H9 (cell line): Measurements from ENCODE around the gene KCNN3. TPM values are rescaled to one million over a fixed set of nuclear protein-coding genes. Genes with fewer than 3 reads are reported as not detected.

ENCODE experiments used
- DNase-seq: peaks from one replicate; pipeline ENCODE4 v3.0.0-alpha.2; 2017
- H2AFZ ChIP-seq: one replicate; pipeline ENCODE4 v1.6.1; 2013; ENCODE audit warnings: mild to moderate bottlenecking, low read length, control low read depth, moderate library complexity
- H2AK5ac ChIP-seq: 2 replicates; pipeline ENCODE4 v1.6.1; 2013; ENCODE audit warnings: low read length, control low read depth, mixed read lengths; ENCODE audit not compliant: insufficient read length
- H2BK120ac ChIP-seq: one replicate; pipeline ENCODE4 v1.6.1; 2013; ENCODE audit warnings: low read depth, mild to moderate bottlenecking, low read length, control low read depth, inconsistent platforms; ENCODE audit not compliant: poor library complexity, severe bottlenecking
- H2BK12ac ChIP-seq: 2 replicates; pipeline ENCODE4 v1.6.1; 2013; ENCODE audit warnings: low read length, control low read depth, mixed read lengths, low read depth; ENCODE audit not compliant: insufficient read length
- H2BK15ac ChIP-seq: 2 replicates; pipeline ENCODE4 v1.6.1; 2013; ENCODE audit warnings: low read depth, low read length, control low read depth
- H2BK20ac ChIP-seq: one replicate; pipeline ENCODE4 v1.6.1; 2013; ENCODE audit warnings: low read depth, mild to moderate bottlenecking, low read length, control low read depth, inconsistent platforms; ENCODE audit not compliant: poor library complexity, severe bottlenecking
- H2BK5ac ChIP-seq: 2 replicates; pipeline ENCODE4 v1.6.1; 2013; ENCODE audit warnings: low read length, control low read depth, mixed read lengths; ENCODE audit not compliant: insufficient read length
- H3K14ac ChIP-seq: 2 replicates; pipeline ENCODE4 v1.6.1; 2013; ENCODE audit warnings: low read length, control low read depth; ENCODE audit not compliant: insufficient read depth
- H3K18ac ChIP-seq: 2 replicates; pipeline ENCODE4 v1.6.1; 2013; ENCODE audit warnings: low read depth, mild to moderate bottlenecking, mixed read lengths, low read length, control low read depth; ENCODE audit not compliant: insufficient read length
- H3K23ac ChIP-seq: 2 replicates; pipeline ENCODE4 v1.6.1; 2013; ENCODE audit warnings: low read length, control low read depth, mixed read lengths, low read depth; ENCODE audit not compliant: insufficient read length
- H3K23me2 ChIP-seq: 2 replicates; pipeline ENCODE4 v1.6.1; 2013; ENCODE audit warnings: low read depth, mild to moderate bottlenecking, mixed read lengths, low read length, control low read depth; ENCODE audit not compliant: insufficient read length, poor library complexity, severe bottlenecking
- H3K27ac ChIP-seq: 2 replicates; pipeline ENCODE4 v1.5.1; 2013; ENCODE audit warnings: low read length, control low read depth, mixed read lengths, low read depth; ENCODE audit not compliant: insufficient read length
- H3K27me3 ChIP-seq: 2 replicates; pipeline ENCODE4 v1.6.1; 2013; ENCODE audit warnings: low read length, control low read depth, inconsistent platforms; ENCODE audit not compliant: insufficient read depth
- H3K4ac ChIP-seq: 2 replicates; pipeline ENCODE4 v1.6.1; 2013; ENCODE audit warnings: low read depth, mild to moderate bottlenecking, control low read depth, inconsistent platforms, low read length, moderate library complexity
- H3K4me1 ChIP-seq: 2 replicates; pipeline ENCODE4 v1.6.1; 2013; ENCODE audit warnings: low read length, control low read depth, inconsistent platforms; ENCODE audit not compliant: insufficient read depth
- H3K4me2 ChIP-seq: 2 replicates; pipeline ENCODE4 v1.6.1; 2013; ENCODE audit warnings: low read length, control low read depth, mixed read lengths; ENCODE audit not compliant: insufficient read length, insufficient read depth
- H3K56ac ChIP-seq: 2 replicates; pipeline ENCODE4 v1.6.1; 2013; ENCODE audit warnings: low read depth, mild to moderate bottlenecking, mixed read lengths, low read length, control low read depth; ENCODE audit not compliant: insufficient read length
- H3K79me1 ChIP-seq: 2 replicates; pipeline ENCODE4 v1.6.1; 2013; ENCODE audit warnings: low read depth, mild to moderate bottlenecking, moderate library complexity, low read length, control low read depth, inconsistent platforms; ENCODE audit not compliant: insufficient read depth, poor library complexity, severe bottlenecking
- H3K79me2 ChIP-seq: 2 replicates; pipeline ENCODE4 v1.6.1; 2013; ENCODE audit warnings: low read length, control low read depth, inconsistent platforms; ENCODE audit not compliant: insufficient read depth
- H3K9ac ChIP-seq: 2 replicates; pipeline ENCODE4 v1.6.1; 2013; ENCODE audit warnings: low read length, control low read depth, mixed read lengths; ENCODE audit not compliant: insufficient read length; ENCODE audit errors: extremely low read depth
- H3K9me3 ChIP-seq: one replicate; pipeline ENCODE4 v1.6.1; 2013; ENCODE audit warnings: low read depth, low read length, inconsistent platforms; ENCODE audit not compliant: control insufficient read depth
- H3T11ph ChIP-seq: one replicate; pipeline ENCODE4 v1.6.1; 2013; ENCODE audit warnings: mild to moderate bottlenecking, low read length, control low read depth, inconsistent platforms
- H4K20me1 ChIP-seq: one replicate; pipeline ENCODE4 v1.6.1; 2013; ENCODE audit not compliant: control insufficient read depth, insufficient read length, insufficient read depth
- H4K5ac ChIP-seq: 2 replicates; pipeline ENCODE4 v1.6.1; 2013; ENCODE audit warnings: low read depth, mild to moderate bottlenecking, mixed read lengths, low read length, control low read depth; ENCODE audit not compliant: insufficient read length
- H4K8ac ChIP-seq: replicated peaks from 2 replicates; pipeline ENCODE4 v1.6.1; 2013; ENCODE audit warnings: low read length, control low read depth, mixed read lengths, low read depth; ENCODE audit not compliant: insufficient read length
- H4K91ac ChIP-seq: 2 replicates; pipeline ENCODE4 v1.6.1; 2013; ENCODE audit warnings: low read depth, mild to moderate bottlenecking, moderate library complexity, mixed read lengths, low read length, control low read depth; ENCODE audit not compliant: insufficient read length
- H3K27ac Mint-ChIP-seq, 3 experiments: 2 replicates in 2 of 3; 3 replicates in 1 of 3; pipeline ENCODE4 v1.8.0; 2020 to 2021; ENCODE audit warnings: mixed read lengths in 3 of 3, mild to moderate bottlenecking in 1 of 3, moderate library complexity in 1 of 3
- H3K27me3 Mint-ChIP-seq: 2 replicates; pipeline ENCODE4 v1.8.0; 2021; ENCODE audit warnings: low read depth, mild to moderate bottlenecking, moderate library complexity, mixed read lengths
- H3K36me3 Mint-ChIP-seq, 3 experiments: 2 replicates in 2 of 3; 3 replicates in 1 of 3; pipeline ENCODE4 v1.8.0; 2020 to 2021; ENCODE audit warnings: low read depth in 3 of 3, mixed read lengths in 3 of 3; ENCODE audit not compliant: insufficient read depth in 1 of 3
- H3K4me1 Mint-ChIP-seq, 2 experiments: 2 replicates each; pipeline ENCODE4 v1.8.0; 2020; ENCODE audit warnings: mixed read lengths in 2 of 2
- H3K4me3 Mint-ChIP-seq, 2 experiments: 2 replicates in 1 of 2; 3 replicates in 1 of 2; pipeline ENCODE4 v1.8.0; 2020 to 2021; ENCODE audit warnings: mild to moderate bottlenecking in 2 of 2, mixed read lengths in 2 of 2, moderate library complexity in 1 of 2
- H3K9me3 Mint-ChIP-seq, 2 experiments: 2 replicates in 1 of 2; 3 replicates in 1 of 2; pipeline ENCODE4 v1.8.0; 2020; ENCODE audit warnings: mild to moderate bottlenecking in 2 of 2, mixed read lengths in 2 of 2, moderate library complexity in 1 of 2
- CTCF ChIP-seq: fragments of 200-600 bp; sonication (generic); conservative IDR thresholded peaks from 3 replicates; pipeline ENCODE4 v1.8.0; 2021; ENCODE audit warnings: antibody characterized with exemption, mild to moderate bottlenecking
- WGBS: extraction: QIAGEN DNeasy Blood & Tissue Kit; methylation state at CpG from one replicate; pipeline ENCODE4 v1.1.7; 2013; ENCODE audit warnings: missing lambda C conversion rate, low lambda C conversion rate, mixed read lengths; ENCODE audit not compliant: insufficient read length; ENCODE audit errors: extremely low coverage; 5-methylcytosine and 5-hydroxymethylcytosine counted together
- total RNA-seq: library from RNA; stranded (reverse); gene quantifications from 2 replicates; pipeline ENCODE4 v1.2.1, GENCODE V29; 2021

KCNN3 gene
- total RNA-seq, 1 experiment from 2014 or later: 0.83 TPM

- no peak overlapping the region for H3T11ph ChIP-seq
- Mint-ChIP-seq H3K9me3 (no peaks in the 10 kb centered on the region), H3K4me3 (no peak overlapping the region), H3K27ac (no peak overlapping the region; a peak in 1 of 7 replicates), H3K36me3 (no peaks in the 10 kb centered on the region), H3K27me3 (peaks cover 19% of the 10 kb centered on the region), H3K4me1 (peaks cover 14 to 15% of the 10 kb centered on the region in 2 experiments)
- H3K23me2 ChIP-seq: no peaks in the 10 kb centered on the region
- no peak overlapping the region for H2BK20ac ChIP-seq
- H2BK120ac ChIP-seq: no peak overlapping the region
- H3K4me1 ChIP-seq: no peaks in the 10 kb centered on the region; the same call in 1 of the 2 replicates
- no peaks in the 10 kb centered on the region for H3K79me1 ChIP-seq
- no peak overlapping the region for H2AFZ ChIP-seq
- H3K4me2 ChIP-seq: no peak overlapping the region
- no peaks in the 10 kb centered on the region for H3K79me2 ChIP-seq
- H3K23ac ChIP-seq: no peak overlapping the region
- no CpG with 5 or more reads among the region's 9 CpGs for WGBS
- H3K14ac ChIP-seq: no peak overlapping the region
- no peak overlapping the region for H3K4ac ChIP-seq
- H2BK12ac ChIP-seq: no peak overlapping the region
- H3K27ac ChIP-seq: no peak overlapping the region
- H4K8ac ChIP-seq: no peak overlapping the region
- H3K9ac ChIP-seq: no peak overlapping the region
- no peak overlapping the region for H2BK15ac ChIP-seq
- no peaks in the 10 kb centered on the region for H4K20me1 ChIP-seq
- H3K27me3 ChIP-seq: no peaks in the 10 kb centered on the region
- H4K91ac ChIP-seq: no peak overlapping the region
- no peak for TF ChIP-seq CTCF
- H3K56ac ChIP-seq: no peak overlapping the region
- H2AK5ac ChIP-seq: no peak overlapping the region
- H4K5ac ChIP-seq: no peak overlapping the region
- no peak for DNase-seq
- H3K18ac ChIP-seq: no peak overlapping the region
- no peaks in the 10 kb centered on the region for H3K9me3 ChIP-seq
- H2BK5ac ChIP-seq: no peak overlapping the region
These were observed 102.5 kb downstream of the KCNN3 start for GRCh38 chr1:154767315-154768240.
